ENCODE data around the gene LARGE1. TPM values are rescaled to one million over a fixed set of nuclear protein-coding genes. Genes with fewer than 3 reads are reported as not detected.

Gene LARGE1
- polyA plus RNA-seq, 1 experiment: 8.5 TPM

DNA sequence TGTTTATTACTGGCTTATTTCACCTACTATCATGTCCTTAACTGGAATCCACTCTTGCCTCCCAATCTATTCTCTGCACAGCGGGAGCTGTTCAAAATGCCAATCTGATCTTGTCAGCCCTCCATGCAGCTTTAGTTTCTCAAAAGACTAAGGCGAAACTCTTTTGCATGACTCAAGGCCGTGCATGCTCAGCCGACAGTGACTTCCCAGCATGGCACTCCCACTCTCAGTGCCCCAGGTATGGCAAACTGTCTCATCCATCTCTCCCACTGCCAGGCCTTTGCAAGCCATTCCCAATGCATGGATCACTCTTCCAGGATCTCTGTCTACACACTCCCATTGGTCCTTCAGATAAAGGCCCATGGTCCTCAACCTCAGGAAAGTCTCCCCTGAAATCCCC lies 245.9 kb downstream of the LARGE1 start:
- Histone ChIP-seq H3K4me3 (ENCODE audit: low read depth, low read length) (no peak overlapping the region), H3K27me3 (ENCODE audit: control insufficient read depth, insufficient read depth, low read length) (no peaks in the 10 kb centered on the region), H3K36me3 (ENCODE audit: control insufficient read depth, insufficient read depth, low read length) (no peaks in the 10 kb centered on the region)
- ChIA-PET POLR2A (no interaction called here), CTCF (no interaction called here)
- TF ChIP-seq, protein P1, sequence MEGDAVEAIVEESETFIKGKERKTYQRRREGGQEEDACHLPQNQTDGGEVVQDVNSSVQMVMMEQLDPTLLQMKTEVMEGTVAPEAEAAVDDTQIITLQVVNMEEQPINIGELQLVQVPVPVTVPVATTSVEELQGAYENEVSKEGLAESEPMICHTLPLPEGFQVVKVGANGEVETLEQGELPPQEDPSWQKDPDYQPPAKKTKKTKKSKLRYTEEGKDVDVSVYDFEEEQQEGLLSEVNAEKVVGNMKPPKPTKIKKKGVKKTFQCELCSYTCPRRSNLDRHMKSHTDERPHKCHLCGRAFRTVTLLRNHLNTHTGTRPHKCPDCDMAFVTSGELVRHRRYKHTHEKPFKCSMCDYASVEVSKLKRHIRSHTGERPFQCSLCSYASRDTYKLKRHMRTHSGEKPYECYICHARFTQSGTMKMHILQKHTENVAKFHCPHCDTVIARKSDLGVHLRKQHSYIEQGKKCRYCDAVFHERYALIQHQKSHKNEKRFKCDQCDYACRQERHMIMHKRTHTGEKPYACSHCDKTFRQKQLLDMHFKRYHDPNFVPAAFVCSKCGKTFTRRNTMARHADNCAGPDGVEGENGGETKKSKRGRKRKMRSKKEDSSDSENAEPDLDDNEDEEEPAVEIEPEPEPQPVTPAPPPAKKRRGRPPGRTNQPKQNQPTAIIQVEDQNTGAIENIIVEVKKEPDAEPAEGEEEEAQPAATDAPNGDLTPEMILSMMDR (IDR thresholded peaks at IDR 0.05; ENCODE audit: insufficient read depth, low read depth, low read length): no peak
- no peak for DNase-seq (ENCODE audit: low read depth)

DNA sequence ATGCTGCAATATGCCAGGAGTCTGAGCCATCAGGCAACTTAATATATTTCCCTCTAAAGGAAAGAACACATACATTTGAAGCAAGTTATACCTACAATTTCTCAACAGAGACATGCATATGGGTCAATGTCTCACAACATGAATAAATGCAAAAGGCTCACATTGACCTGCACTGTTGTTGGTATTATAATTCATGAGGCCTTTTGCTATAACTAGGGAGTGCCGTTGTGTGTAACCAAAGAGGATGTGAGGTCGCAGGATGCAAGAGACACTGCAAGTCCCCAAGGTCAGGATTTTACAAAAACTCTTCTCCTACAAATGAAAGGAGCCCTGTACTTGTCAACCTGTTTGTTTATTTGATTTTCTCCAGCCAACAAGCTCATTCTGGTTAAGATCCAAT lies 250.5 kb downstream of the LARGE1 start:
- Histone ChIP-seq H3K4me3 (ENCODE audit: low read depth, low read length) (no peak overlapping the region), H3K27me3 (ENCODE audit: control insufficient read depth, insufficient read depth, low read length) (no peaks in the 10 kb centered on the region), H3K36me3 (ENCODE audit: control insufficient read depth, insufficient read depth, low read length) (no peaks in the 10 kb centered on the region)
- CTCF ChIA-PET: no interaction called here
- POLR2A ChIA-PET: no interaction called here
- no peak for DNase-seq (ENCODE audit: low read depth)
- TF ChIP-seq, protein P1 (IDR thresholded peaks at IDR 0.05; ENCODE audit: insufficient read depth, low read depth, low read length): no peak

DNA sequence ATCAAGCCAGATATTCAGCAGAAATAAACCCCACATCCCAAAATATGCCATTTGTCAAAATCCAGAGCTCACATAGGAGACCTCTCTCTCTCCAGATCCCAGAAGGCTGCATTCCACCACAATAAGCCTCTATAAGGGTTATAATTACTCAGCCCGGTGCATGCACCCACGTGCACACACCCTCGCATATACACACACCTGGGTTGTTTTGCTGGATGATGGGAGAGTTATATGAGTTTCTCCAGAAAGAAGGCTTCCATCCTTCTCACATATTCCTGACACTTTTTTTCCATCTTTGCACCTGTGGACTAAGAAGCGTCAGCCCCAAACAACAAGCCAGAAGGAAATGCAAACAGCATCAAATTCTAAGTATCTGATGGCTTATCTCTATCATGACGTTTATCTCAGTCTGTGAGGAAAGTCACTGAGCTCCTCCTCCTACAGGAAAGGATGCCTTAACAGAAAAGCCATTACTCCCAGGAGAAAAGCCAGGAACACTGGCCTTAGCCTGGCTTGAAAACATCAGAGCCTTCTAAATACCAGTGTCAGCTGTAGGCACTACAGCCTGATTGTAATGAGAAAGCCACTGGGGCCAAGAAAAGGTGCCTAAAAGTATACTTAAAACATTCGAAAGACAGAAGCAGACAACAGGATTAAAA lies 253.2 kb downstream of the LARGE1 start:
- DNase-seq (ENCODE audit: low read depth): no peak
- TF ChIP-seq, protein P1 (IDR thresholded peaks at IDR 0.05; ENCODE audit: insufficient read depth, low read depth, low read length): no peak
- Histone ChIP-seq H3K27me3 (ENCODE audit: control insufficient read depth, insufficient read depth, low read length) (no peaks in the 10 kb centered on the region), H3K36me3 (ENCODE audit: control insufficient read depth, insufficient read depth, low read length) (no peaks in the 10 kb centered on the region), H3K4me3 (ENCODE audit: low read depth, low read length) (no peak overlapping the region)
- POLR2A ChIA-PET: no interaction called here
- CTCF ChIA-PET: interaction anchor here (0.6 kb wide), 1 partner anchor 497 kb away, joined by 3 read pairs; no protein-coding TSS in a partner anchor

DNA sequence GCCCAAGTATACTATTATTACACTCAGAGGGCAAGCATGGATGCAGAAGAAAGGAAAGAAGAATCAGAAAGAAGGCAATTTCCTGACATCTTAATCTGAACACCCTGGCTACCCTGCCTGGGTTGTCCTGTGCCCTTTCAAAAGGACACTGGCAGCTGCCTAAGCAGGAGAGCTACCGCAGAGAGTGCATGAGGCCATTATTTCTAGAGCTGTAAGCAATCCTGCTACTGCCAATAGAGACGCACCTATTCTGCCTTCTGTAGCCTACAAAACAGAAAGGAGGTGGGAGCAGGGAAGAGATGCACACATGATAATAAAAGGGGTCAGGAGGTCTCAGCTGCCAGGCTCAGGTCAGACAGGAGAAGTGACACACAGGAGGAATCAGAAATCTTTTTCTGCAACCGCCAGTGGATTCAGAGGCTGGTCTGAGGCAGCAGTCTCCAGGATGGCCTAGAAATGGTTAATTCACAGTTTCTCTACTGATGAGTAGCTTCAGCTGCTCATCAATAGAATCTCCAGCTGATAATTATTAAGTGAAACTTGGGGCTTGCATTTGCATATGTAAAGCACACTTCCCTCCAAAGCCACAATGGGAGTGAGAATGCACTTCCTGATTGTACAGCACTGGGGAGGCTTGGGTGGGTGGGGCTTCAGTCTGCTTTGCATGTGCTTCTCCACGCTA lies 253.9 kb downstream of the LARGE1 start:
- TF ChIP-seq, protein P1 (IDR thresholded peaks at IDR 0.05; ENCODE audit: insufficient read depth, low read depth, low read length): no peak
- Histone ChIP-seq H3K4me3 (ENCODE audit: low read depth, low read length) (no peak overlapping the region), H3K27me3 (ENCODE audit: control insufficient read depth, insufficient read depth, low read length) (no peaks in the 10 kb centered on the region), H3K36me3 (ENCODE audit: control insufficient read depth, insufficient read depth, low read length) (no peaks in the 10 kb centered on the region)
- ChIA-PET POLR2A (no interaction called here), CTCF (interaction anchor here (0.6 kb wide), 3 partner anchors 102 to 497 kb away, joined by 3 read pairs; no protein-coding TSS in a partner anchor)
- no peak for DNase-seq (ENCODE audit: low read depth)

DNA sequence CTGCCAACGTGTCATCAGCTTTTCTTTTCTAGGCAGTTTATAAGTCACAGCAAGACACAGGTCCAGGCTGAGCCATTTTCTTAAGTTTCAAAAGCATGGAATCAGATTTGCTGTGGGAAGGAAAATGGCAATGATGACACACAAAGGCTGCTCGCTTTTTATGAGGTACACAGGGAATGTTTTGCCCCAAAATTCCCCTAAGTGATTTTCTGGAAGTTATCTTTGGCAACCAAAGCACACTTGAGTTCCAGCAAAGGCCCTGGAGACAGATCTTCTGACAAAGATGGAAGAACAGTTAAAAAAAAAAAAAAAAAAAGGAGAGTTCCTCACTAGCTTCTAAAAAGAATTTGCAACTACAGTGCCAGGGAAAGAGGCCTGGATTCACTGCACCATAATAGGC lies 260.8 kb downstream of the LARGE1 start:
- Histone ChIP-seq H3K4me3 (ENCODE audit: low read depth, low read length) (no peak overlapping the region), H3K27me3 (ENCODE audit: control insufficient read depth, insufficient read depth, low read length) (no peaks in the 10 kb centered on the region), H3K36me3 (ENCODE audit: control insufficient read depth, insufficient read depth, low read length) (no peaks in the 10 kb centered on the region)
- POLR2A ChIA-PET: no interaction called here
- CTCF ChIA-PET: no interaction called here
- DNase-seq (ENCODE audit: low read depth): peak; percentile 57
- TF ChIP-seq, protein P1 (IDR thresholded peaks at IDR 0.05; ENCODE audit: insufficient read depth, low read depth, low read length): no peak

Measured in BJ (cell line).